ENCODE data around the gene DLG2. TPM values are rescaled to one million over a fixed set of nuclear protein-coding genes. Genes with fewer than 3 reads are reported as not detected.

Gene DLG2
- total RNA-seq, 3 donors from 2014 or later (not counting 1 experiment from before 2014, with no cell fraction given), result 1.7 to 2.9 (median 2.2) TPM

- Mint-ChIP-seq H3K36me3 (no peaks in the 10 kb centered on the region), H3K27me3 (ENCODE audit: low read depth in 2 of 2) (no peaks in the 10 kb centered on the region), H3K4me1 (no peaks in the 10 kb centered on the region), H3K4me3 (no peak overlapping the region), H3K9me3 (peaks cover 8 to 9% of the 10 kb centered on the region in 2 donors), H3K27ac (no peak overlapping the region)
- H3K4me3 ChIP-seq (ENCODE audit: low read length), result no peak overlapping the region
- H3K4me1 ChIP-seq (ENCODE audit: control insufficient read depth, insufficient read depth, low read length), result no peaks in the 10 kb centered on the region
- H3K27ac ChIP-seq (ENCODE audit: low read length), result no peak overlapping the region
- TF ChIP-seq CTCF (IDR thresholded peaks at IDR 0.05), result no peak
- H3K36me3 ChIP-seq (ENCODE audit: control insufficient read depth, insufficient read depth, low read length), result no peaks in the 10 kb centered on the region
- no peaks in the 10 kb centered on the region for H3K27me3 ChIP-seq (ENCODE audit: control insufficient read depth, insufficient read depth, low read length)
- intact Hi-C loops (cut with micrococcal nuclease), result no loop called here
- ATAC-seq, result no peak
- DNase-seq, result no peak
- no peaks in the 10 kb centered on the region for H3K9me3 ChIP-seq (ENCODE audit: control insufficient read depth, insufficient read depth, low read length)
These were observed 1651.1 kb downstream of the DLG2 start for GRCh38 chr11:83976086-83976485.

GRCh38 chr11:83972536-83972935, 1654.6 kb downstream of the DLG2 start:
- no peaks in the 10 kb centered on the region for H3K9me3 ChIP-seq (ENCODE audit: control insufficient read depth, insufficient read depth, low read length)
- no CpG with 5 or more reads among the region's 1 CpG for WGBS (ENCODE audit: insufficient coverage)
- H3K27me3 ChIP-seq (ENCODE audit: control insufficient read depth, insufficient read depth, low read length), result no peaks in the 10 kb centered on the region
- intact Hi-C loops (cut with micrococcal nuclease), result no loop called here
- Mint-ChIP-seq H3K4me3 (no peak overlapping the region), H3K4me1 (no peaks in the 10 kb centered on the region), H3K36me3 (no peaks in the 10 kb centered on the region), H3K9me3 (peaks cover 6 to 10% of the 10 kb centered on the region in 2 donors), H3K27me3 (ENCODE audit: low read depth in 2 of 2) (no peaks in the 10 kb centered on the region), H3K27ac (no peak overlapping the region)
- TF ChIP-seq CTCF (IDR thresholded peaks at IDR 0.05), result no peak
- no peak overlapping the region for H3K4me3 ChIP-seq (ENCODE audit: low read length)
- ATAC-seq (no peak), DNase-seq (no peak)
- H3K27ac ChIP-seq (ENCODE audit: low read length), result no peak overlapping the region
- H3K4me1 ChIP-seq (ENCODE audit: control insufficient read depth, insufficient read depth, low read length), result no peaks in the 10 kb centered on the region
- H3K36me3 ChIP-seq (ENCODE audit: control insufficient read depth, insufficient read depth, low read length), result no peaks in the 10 kb centered on the region

GRCh38 chr11:83971063-83971462, 1656.1 kb downstream of the DLG2 start:
- Histone ChIP-seq H3K4me3 (ENCODE audit: low read length) (no peak overlapping the region), H3K9me3 (ENCODE audit: control insufficient read depth, insufficient read depth, low read length) (no peaks in the 10 kb centered on the region), H3K4me1 (ENCODE audit: control insufficient read depth, insufficient read depth, low read length) (no peaks in the 10 kb centered on the region), H3K36me3 (ENCODE audit: control insufficient read depth, insufficient read depth, low read length) (no peaks in the 10 kb centered on the region), H3K27ac (ENCODE audit: low read length) (no peak overlapping the region), H3K27me3 (ENCODE audit: control insufficient read depth, insufficient read depth, low read length) (no peaks in the 10 kb centered on the region)
- Mint-ChIP-seq H3K27me3 (ENCODE audit: low read depth in 2 of 2) (no peaks in the 10 kb centered on the region), H3K36me3 (no peaks in the 10 kb centered on the region), H3K4me3 (no peak overlapping the region), H3K4me1 (no peaks in the 10 kb centered on the region), H3K9me3 (peaks cover 3 to 11% of the 10 kb centered on the region in 2 donors), H3K27ac (no peak overlapping the region)
- TF ChIP-seq CTCF (IDR thresholded peaks at IDR 0.05), result no peak
- no peak for ATAC-seq
- DNase-seq, result no peak
- intact Hi-C loops (cut with micrococcal nuclease), result no loop called here
- WGBS (ENCODE audit: insufficient coverage), result 76% methylated on average over 1 of the region's 1 CpG

DNA sequence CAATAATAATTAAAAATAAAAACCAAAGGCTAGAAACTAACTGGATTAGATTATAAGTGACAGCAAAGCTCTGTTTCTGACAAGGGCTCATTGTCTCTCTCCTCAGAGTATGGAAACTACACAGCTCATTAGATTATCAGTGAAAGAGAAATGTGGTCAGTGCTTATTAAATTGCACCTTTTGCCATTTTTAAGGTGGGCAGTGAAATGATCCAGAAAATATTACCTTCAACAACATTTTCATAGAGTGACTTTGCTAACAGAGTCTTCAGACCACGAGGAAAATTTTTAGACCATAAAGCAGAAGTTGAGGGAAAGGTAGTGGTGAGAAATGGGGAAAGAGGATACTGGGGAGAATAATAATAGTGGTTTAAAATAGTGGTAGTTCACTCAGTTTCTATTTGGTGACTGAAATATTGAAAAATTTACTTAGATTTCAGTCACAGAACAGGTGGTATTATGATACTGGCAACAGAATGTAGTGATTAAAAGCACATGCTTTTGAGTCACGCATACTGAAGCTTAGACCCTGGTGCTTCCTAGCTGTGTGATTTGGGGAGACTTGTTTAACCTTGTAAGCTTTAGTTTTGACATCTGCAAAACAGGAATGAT, 1657.0 kb downstream of the DLG2 start:
- no peaks in the 10 kb centered on the region for H3K4me1 ChIP-seq (ENCODE audit: control insufficient read depth, insufficient read depth, low read length)
- no peaks in the 10 kb centered on the region for H3K4me1 Mint-ChIP-seq
- no peak for TF ChIP-seq CTCF (IDR thresholded peaks at IDR 0.05)
- no peaks in the 10 kb centered on the region for H3K27me3 ChIP-seq (ENCODE audit: control insufficient read depth, insufficient read depth, low read length)
- H3K4me3 Mint-ChIP-seq, result no peak overlapping the region
- ATAC-seq, result no peak
- no peaks in the 10 kb centered on the region for H3K9me3 ChIP-seq (ENCODE audit: control insufficient read depth, insufficient read depth, low read length)
- peaks cover 3 to 11% of the 10 kb centered on the region in 2 donors for H3K9me3 Mint-ChIP-seq
- no peak overlapping the region for H3K27ac Mint-ChIP-seq
- 47% methylated on average over 2 of the region's 2 CpGs for WGBS (ENCODE audit: insufficient coverage)
- no peak overlapping the region for H3K27ac ChIP-seq (ENCODE audit: low read length)
- H3K36me3 ChIP-seq (ENCODE audit: control insufficient read depth, insufficient read depth, low read length), result no peaks in the 10 kb centered on the region
- intact Hi-C loops (cut with micrococcal nuclease), result no loop called here
- DNase-seq, result no peak
- H3K4me3 ChIP-seq (ENCODE audit: low read length), result no peak overlapping the region
- H3K27me3 Mint-ChIP-seq (ENCODE audit: low read depth in 2 of 2), result no peaks in the 10 kb centered on the region
- H3K36me3 Mint-ChIP-seq, result no peaks in the 10 kb centered on the region
